Spinal cord (tissue), 10 donors: ENCODE data around the gene ZNF891. TPM values are rescaled to one million over a fixed set of nuclear protein-coding genes. Genes with fewer than 3 reads are reported as not detected.
A peak's percentile ranks its signal among the peaks of the same experiment; 100 is the strongest.

Experiments
- DNase-seq, 6 donors: peaks; one replicate each; pipeline versions ENCODE4 v3.0.0 to v3.0.0-alpha.2; 2013 to 2015; ENCODE audit warnings: low spot score in 6 of 6, low read depth in 4 of 6
- H3K27ac ChIP-seq: one replicate; pipeline ENCODE4 v1.5.1; 2013; ENCODE audit warnings: low read depth, low read length, control low read depth
- H3K27me3 ChIP-seq: one replicate; pipeline ENCODE4 v1.6.1; 2013; ENCODE audit warnings: low read length; ENCODE audit not compliant: control insufficient read depth, insufficient read depth
- H3K36me3 ChIP-seq: one replicate; pipeline ENCODE4 v1.6.1; 2013; ENCODE audit warnings: low read length; ENCODE audit not compliant: control insufficient read depth, insufficient read depth
- H3K4me1 ChIP-seq: one replicate; pipeline ENCODE4 v1.6.1; 2013; ENCODE audit warnings: low read length; ENCODE audit not compliant: control insufficient read depth, insufficient read depth
- H3K4me3 ChIP-seq: one replicate; pipeline ENCODE4 v1.5.1; 2013; ENCODE audit warnings: low read depth, low read length, control low read depth
- H3K9me3 ChIP-seq: one replicate; pipeline ENCODE4 v1.6.1; 2013; ENCODE audit warnings: low read length; ENCODE audit not compliant: control insufficient read depth, insufficient read depth
- WGBS: methylation state at CpG from one replicate; pipeline ENCODE4 v1.1.5; 2013; ENCODE audit warnings: missing lambda C conversion rate; ENCODE audit not compliant: insufficient coverage; 5-methylcytosine and 5-hydroxymethylcytosine counted together
- polyA plus RNA-seq, 2 donors: library from polyadenylated mRNA; unstranded; fragments of 120-200 nt; gene quantifications; one replicate each; pipeline ENCODE4 v1.2.1, GENCODE V29; 2013; ENCODE audit not compliant: insufficient read length in 2 of 2
- total RNA-seq, 2 donors: library from RNA; depleted of rRNA in 1 of 2; stranded (reverse); fragments of 120-200 nt in 1 of 2; fragments of >200 nt in 1 of 2; gene quantifications; one replicate each; pipeline versions ENCODE4 v1.2.3 to v1.2.4, GENCODE V29; 2013 to 2014
- donor health status: healthy.

Gene ZNF891
- total and polyA plus RNA-seq, 4 donors, result 3.6 to 7.5 (median 4.6) TPM

- Histone ChIP-seq H3K9me3 (peaks cover 55% of the 10 kb centered on the region), H3K27me3 (no peaks in the 10 kb centered on the region), H3K27ac (no peak overlapping the region), H3K4me3 (no peak overlapping the region), H3K4me1 (no peaks in the 10 kb centered on the region), H3K36me3 (peaks cover 27% of the 10 kb centered on the region)
- WGBS, result no CpG with 5 or more reads among the region's 2 CpGs
- DNase-seq, result no peak
Measured at GRCh38 chr12:133124674-133125073, 5.4 kb downstream of the ZNF891 start.

- Histone ChIP-seq H3K27ac (no peak overlapping the region), H3K36me3 (peaks cover 19% of the 10 kb centered on the region), H3K4me3 (no peak overlapping the region), H3K4me1 (no peaks in the 10 kb centered on the region), H3K27me3 (no peaks in the 10 kb centered on the region), H3K9me3 (peaks cover 61% of the 10 kb centered on the region)
- DNase-seq, result no peak
- no CpG with 5 or more reads among the region's 3 CpGs for WGBS
Measured at GRCh38 chr12:133120385-133121191, 9.5 kb downstream of the ZNF891 start.

GRCh38 chr12:133108150-133108549, 21.9 kb downstream of the ZNF891 start:
- H3K9me3 ChIP-seq, result peaks cover 59% of the 10 kb centered on the region
- no CpG with 5 or more reads among the region's 2 CpGs for WGBS
- H3K27ac ChIP-seq, result no peak overlapping the region
- DNase-seq, result no peak
- H3K27me3 ChIP-seq, result no peaks in the 10 kb centered on the region
- H3K4me3 ChIP-seq, result no peak overlapping the region
- no peaks in the 10 kb centered on the region for H3K4me1 ChIP-seq
- peaks cover 5% of the 10 kb centered on the region for H3K36me3 ChIP-seq

DNA sequence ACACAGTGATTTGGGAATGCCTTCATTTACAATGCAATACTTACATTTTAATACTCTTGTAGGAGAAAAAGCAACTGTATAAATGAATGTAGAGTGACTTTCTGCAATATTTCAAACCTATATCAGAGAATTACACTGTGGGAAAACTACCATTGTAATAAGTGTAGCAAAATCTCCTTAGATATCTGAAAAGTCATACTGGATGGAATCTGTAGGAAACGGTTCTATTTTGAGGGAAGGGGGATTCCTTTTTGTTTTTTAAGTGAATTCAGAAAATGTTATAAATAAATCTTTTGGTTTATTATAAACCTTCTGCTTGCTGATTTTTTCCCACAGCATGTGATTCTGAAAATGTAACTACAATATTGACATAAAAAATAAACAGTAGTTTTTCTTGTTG, 23.0 kb downstream of the ZNF891 start:
- Histone ChIP-seq H3K36me3 (peaks cover 8% of the 10 kb centered on the region), H3K4me1 (no peaks in the 10 kb centered on the region), H3K4me3 (no peak overlapping the region), H3K27ac (no peak overlapping the region), H3K27me3 (no peaks in the 10 kb centered on the region), H3K9me3 (peaks cover 62% of the 10 kb centered on the region)
- DNase-seq, result no peak
- WGBS, result no CpG with 5 or more reads among the region's 1 CpG

GRCh38 chr12:133106253-133106652, 23.8 kb downstream of the ZNF891 start:
- Histone ChIP-seq H3K27ac (no peak overlapping the region), H3K36me3 (peaks cover 12% of the 10 kb centered on the region), H3K9me3 (peaks cover 59% of the 10 kb centered on the region), H3K27me3 (no peaks in the 10 kb centered on the region), H3K4me3 (no peak overlapping the region), H3K4me1 (no peaks in the 10 kb centered on the region)
- no CpG with 5 or more reads among the region's 5 CpGs for WGBS
- no peak for DNase-seq

- 100% methylated on average over 2 of the region's 3 CpGs for WGBS
- no peak for DNase-seq
- H3K27me3 ChIP-seq, result no peaks in the 10 kb centered on the region
- peaks cover 58% of the 10 kb centered on the region for H3K9me3 ChIP-seq
- H3K36me3 ChIP-seq, result peaks cover 16% of the 10 kb centered on the region
- H3K27ac ChIP-seq, result no peak overlapping the region
- H3K4me1 ChIP-seq, result no peaks in the 10 kb centered on the region
- no peak overlapping the region for H3K4me3 ChIP-seq
Measured at GRCh38 chr12:133105620-133106019, 24.5 kb downstream of the ZNF891 start.

DNA sequence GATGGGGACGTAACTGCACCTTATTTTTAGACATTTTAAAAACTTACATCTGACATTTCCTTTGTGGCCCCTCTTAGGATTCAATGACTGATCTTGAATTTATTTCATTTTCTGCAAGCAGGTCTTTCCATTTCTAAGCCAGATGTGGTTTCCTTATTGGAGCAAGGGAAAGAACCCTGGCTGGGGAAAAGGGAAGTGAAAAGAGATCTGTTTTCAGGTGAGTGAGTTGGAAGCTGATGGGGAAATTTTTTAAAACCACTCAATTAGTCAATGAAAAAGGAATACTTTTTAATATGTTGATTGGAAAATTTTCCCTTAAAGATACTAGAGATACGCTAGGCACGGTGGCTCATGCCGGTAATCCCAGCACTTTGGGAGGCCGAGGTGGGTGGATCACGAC, 46.7 kb downstream of the ZNF891 start:
- no peak overlapping the region for H3K27ac ChIP-seq
- peaks cover 28% of the 10 kb centered on the region for H3K36me3 ChIP-seq
- DNase-seq, result no peak
- H3K4me1 ChIP-seq, result peaks cover 7% of the 10 kb centered on the region
- WGBS, result 97% methylated on average over 4 of the region's 6 CpGs
- H3K27me3 ChIP-seq, result no peaks in the 10 kb centered on the region
- H3K4me3 ChIP-seq, result no peak overlapping the region
- H3K9me3 ChIP-seq, result peaks cover 16% of the 10 kb centered on the region

DNA sequence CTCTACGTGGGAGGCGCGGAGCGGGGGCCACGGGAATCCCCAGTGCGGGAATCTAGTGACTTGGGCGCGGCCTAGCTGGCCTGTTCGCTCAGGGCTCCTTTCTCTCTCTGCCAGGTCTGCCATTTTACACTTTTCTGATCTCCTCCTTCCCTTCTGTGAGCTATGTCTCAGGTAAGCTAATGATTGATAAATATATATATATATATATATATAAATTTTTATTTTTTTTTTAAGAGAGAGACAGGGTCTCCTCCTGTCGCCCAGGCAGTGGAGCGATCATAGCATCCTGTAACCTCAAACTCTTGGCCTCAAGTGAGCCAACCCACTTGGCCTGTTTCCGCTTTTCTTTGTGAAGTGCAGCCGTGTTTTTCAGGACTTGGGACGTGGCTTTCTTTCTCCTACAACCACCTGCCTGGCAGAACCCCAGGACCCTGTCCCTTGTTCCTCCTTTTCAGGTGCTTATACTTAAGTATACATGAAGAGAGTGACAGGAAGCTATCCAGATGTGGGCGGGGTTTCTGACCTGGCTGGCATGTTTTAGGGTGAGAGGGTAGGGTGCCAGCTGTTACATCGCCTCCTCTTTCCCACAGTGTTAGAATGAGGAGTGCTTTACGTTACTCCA, 48.8 kb downstream of the ZNF891 start:
- Histone ChIP-seq H3K27me3 (no peaks in the 10 kb centered on the region), H3K4me3 (peak overlapping the region; percentile 83), H3K4me1 (peaks cover 7% of the 10 kb centered on the region), H3K27ac (peak overlapping the region; percentile 100), H3K9me3 (peaks cover 21% of the 10 kb centered on the region), H3K36me3 (peaks cover 22% of the 10 kb centered on the region)
- peak in 1 of 6 donors; percentile 8 for DNase-seq
- WGBS, result 24% methylated on average over 12 of the region's 17 CpGs

DNA sequence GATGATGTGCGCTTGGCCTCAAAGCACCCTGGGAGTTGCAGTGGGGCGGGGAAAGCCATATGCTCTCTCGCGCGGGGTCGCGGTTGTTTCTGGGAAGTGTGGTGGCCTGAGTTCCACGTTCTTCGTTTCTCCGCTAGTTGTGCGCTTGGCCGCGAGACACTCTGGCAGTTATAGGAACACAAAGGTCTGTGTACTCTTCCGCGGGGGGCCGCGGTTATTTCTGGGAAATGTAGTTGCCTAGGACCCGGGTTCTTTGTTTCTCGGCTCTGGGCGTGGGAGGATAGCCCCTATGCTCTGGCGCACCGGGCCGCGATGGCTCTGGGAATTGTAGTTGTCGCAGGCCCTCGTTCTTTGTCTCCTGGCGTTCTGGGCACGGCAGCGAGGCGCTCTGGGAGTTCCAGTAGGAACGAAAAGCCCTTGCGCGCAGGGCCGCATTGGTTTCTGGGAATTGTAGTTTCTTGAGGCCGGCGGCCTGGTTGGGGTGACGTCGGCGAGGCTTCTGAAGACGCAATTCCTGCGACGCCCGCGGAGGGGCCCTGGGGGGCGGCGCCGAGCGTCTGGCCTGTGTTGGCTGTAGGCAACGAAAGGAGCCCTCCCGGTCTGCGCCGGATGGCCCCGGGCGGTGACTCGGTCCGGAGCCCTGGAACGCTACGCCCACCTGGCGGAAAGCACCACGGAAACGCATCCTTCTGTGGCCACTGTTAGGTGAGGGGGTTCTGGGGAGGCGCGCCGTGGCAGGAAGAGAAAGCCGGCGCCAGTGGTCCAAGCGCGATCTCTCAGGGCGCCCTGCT, 49.5 kb downstream of the ZNF891 start, which contains the start of gene ZNF140:
ZNF140 (plus strand) TSS at position 556 of the 791 bp plus-strand sequence. CDS start 398 bp downstream, outside the sequence.
- Histone ChIP-seq H3K27me3 (no peaks in the 10 kb centered on the region), H3K4me3 (peak within 1 kb of the TSS; percentile 83), H3K36me3 (peaks cover 20% of the 10 kb centered on the region), H3K27ac (peak within 1 kb of the TSS; percentile 100), H3K4me1 (peaks cover 7% of the 10 kb centered on the region), H3K9me3 (peaks cover 24% of the 10 kb centered on the region)
- WGBS, result 0% methylated on average over 69 of the region's 69 CpGs
- peak; percentile 95 to 99 (median 98) for DNase-seq
